Liver (tissue), 9 donors: ENCODE measurements around the gene RPUSD4. TPM values are rescaled to one million over a fixed set of nuclear protein-coding genes. Genes with fewer than 3 reads are reported as not detected.

Source experiments
- DNase-seq: peaks from one replicate; pipeline ENCODE4 v3.0.0-alpha.2; 2017; ENCODE audit warnings: low spot score
- H3K27ac ChIP-seq, 2 donors: one replicate each; pipeline ENCODE4 v1.7.0; 2013; ENCODE audit warnings: inconsistent platforms in 2 of 2, low read length in 2 of 2, control low read depth in 1 of 2, low read depth in 1 of 2, mild to moderate bottlenecking in 1 of 2
- H3K27me3 ChIP-seq, 4 donors: one replicate each; pipeline versions ENCODE4 v1.6.1 to v1.7.0; 2013; ENCODE audit warnings: low read length in 3 of 4, inconsistent platforms in 1 of 4, mild to moderate bottlenecking in 1 of 4, moderate library complexity in 1 of 4; ENCODE audit not compliant: control insufficient read depth in 4 of 4, insufficient read depth in 4 of 4
- H3K36me3 ChIP-seq, 4 donors: one replicate each; pipeline versions ENCODE4 v1.6.1 to v1.7.0; 2013; ENCODE audit warnings: low read length in 3 of 4, mild to moderate bottlenecking in 3 of 4, low read depth in 1 of 4, moderate library complexity in 1 of 4; ENCODE audit not compliant: control insufficient read depth in 4 of 4, insufficient read depth in 3 of 4
- H3K4me1 ChIP-seq, 4 donors: one replicate each; pipeline versions ENCODE4 v1.6.1 to v1.7.0; 2013; ENCODE audit warnings: low read length in 3 of 4, mild to moderate bottlenecking in 3 of 4, moderate library complexity in 1 of 4; ENCODE audit not compliant: control insufficient read depth in 4 of 4, insufficient read depth in 4 of 4
- H3K4me3 ChIP-seq, 3 donors: one replicate each; pipeline versions ENCODE4 v1.6.1 to v1.7.0; 2013; ENCODE audit warnings: low read length in 3 of 3, control low read depth in 1 of 3, low read depth in 1 of 3, mild to moderate bottlenecking in 1 of 3
- H3K9ac ChIP-seq, 2 donors: one replicate each; pipeline ENCODE4 v1.7.0; 2013; ENCODE audit warnings: low read length in 2 of 2, mild to moderate bottlenecking in 2 of 2, moderate library complexity in 2 of 2, control low read depth in 1 of 2, low read depth in 1 of 2
- H3K9me3 ChIP-seq, 4 donors: one replicate each; pipeline versions ENCODE4 v1.6.1 to v1.7.0; 2013; ENCODE audit warnings: low read length in 3 of 4; ENCODE audit not compliant: control insufficient read depth in 4 of 4
- CTCF ChIP-seq: fragments of 150-350 bp; IDR thresholded peaks from 2 replicates; pipeline ENCODE4 v1.5.1; 2017; ENCODE audit warnings: improper control_type of control experiment, low read depth, low read length; ENCODE audit not compliant: missing input control
- EGR1 ChIP-seq, 2 donors: IDR thresholded peaks; 2 replicates each; pipeline ENCODE4 v1.6.1; 2016 to 2018; ENCODE audit warnings: antibody characterized with exemption in 2 of 2, low read depth in 2 of 2
- FOXA1 ChIP-seq: IDR thresholded peaks from 2 replicates; pipeline ENCODE4 v1.6.1; 2016; ENCODE audit warnings: antibody characterized with exemption
- GABPA ChIP-seq, 2 donors: IDR thresholded peaks in 1 of 2; conservative IDR thresholded peaks in 1 of 2; 2 replicates each; pipeline ENCODE4 v1.6.1; 2016; ENCODE audit warnings: antibody characterized with exemption in 2 of 2, mild to moderate bottlenecking in 1 of 2, moderate library complexity in 1 of 2
- HNF4A ChIP-seq, 2 donors: conservative IDR thresholded peaks; 2 replicates each; pipeline ENCODE4 v1.6.1; 2016; ENCODE audit warnings: antibody characterized with exemption in 2 of 2, mild to moderate bottlenecking in 2 of 2
- HNF4G ChIP-seq: IDR thresholded peaks from 2 replicates; pipeline ENCODE4 v1.6.1; 2016; ENCODE audit warnings: antibody characterized with exemption
- JUND ChIP-seq, 2 donors: IDR thresholded peaks; 2 replicates each; pipeline ENCODE4 v1.6.1; 2016; ENCODE audit warnings: antibody characterized with exemption in 2 of 2
- MAX ChIP-seq: IDR thresholded peaks from 2 replicates; pipeline ENCODE4 v1.6.1; 2016; ENCODE audit warnings: antibody characterized with exemption
- NR2F2 ChIP-seq: IDR thresholded peaks from 2 replicates; pipeline ENCODE4 v1.6.1; 2016; ENCODE audit warnings: antibody characterized with exemption
- RAD21 ChIP-seq, 2 donors: IDR thresholded peaks; 2 replicates each; pipeline ENCODE4 v1.6.1; 2016; ENCODE audit warnings: antibody characterized with exemption in 2 of 2, mild to moderate bottlenecking in 2 of 2
- REST ChIP-seq: IDR thresholded peaks from 2 replicates; pipeline ENCODE4 v1.6.1; 2016; ENCODE audit warnings: antibody characterized with exemption, mild to moderate bottlenecking
- RXRA ChIP-seq, 2 donors: IDR thresholded peaks; 2 replicates each; pipeline ENCODE4 v1.6.1; 2017 to 2018; ENCODE audit warnings: antibody characterized with exemption in 2 of 2, mild to moderate bottlenecking in 1 of 2
- SP1 ChIP-seq: IDR thresholded peaks from 2 replicates; pipeline ENCODE4 v1.6.1; 2018; ENCODE audit warnings: antibody characterized with exemption, mild to moderate bottlenecking
- TAF1 ChIP-seq: conservative IDR thresholded peaks from 2 replicates; pipeline ENCODE4 v1.6.1; 2016; ENCODE audit warnings: antibody characterized with exemption, mild to moderate bottlenecking
- YY1 ChIP-seq: IDR thresholded peaks from 2 replicates; pipeline ENCODE4 v1.6.1; 2016; ENCODE audit warnings: antibody characterized with exemption, mild to moderate bottlenecking
- ZBTB33 ChIP-seq: IDR thresholded peaks from 2 replicates; pipeline ENCODE4 v1.6.1; 2016; ENCODE audit warnings: antibody characterized with exemption
- WGBS: extraction: QIAGEN DNeasy Blood & Tissue Kit; methylation state at CpG from one replicate; pipeline ENCODE4 v1.1.7; 2013; 5-methylcytosine and 5-hydroxymethylcytosine counted together
- polyA plus RNA-seq, 2 donors: library from polyadenylated mRNA; stranded (reverse) in 1 of 2; unstranded in 1 of 2; fragments of 200-250 nt in 1 of 2; fragments of >200 nt in 1 of 2; fragmentation: Nextera tagmentation in 1 of 2; extraction: Ambion mirVana in 1 of 2; gene quantifications; one replicate each; pipeline versions ENCODE4 v1.2.1 to v1.2.3, GENCODE V29; 2013 to 2015
- total RNA-seq, 2 donors: library from RNA; depleted of rRNA; stranded (reverse); fragments of >200 nt; gene quantifications; one replicate each; pipeline ENCODE4 v1.2.3, GENCODE V29; 2014
- donor health status: healthy.
- donor health status: healthy.
- donor health status: healthy.
- donor health status: healthy.
- donor health status: healthy.

The RPUSD4 gene
- total RNA-seq (10 to 100 TPM; 20.5 to 23.7 TPM), polyA plus RNA-seq (10 to 100 TPM in 1 of 2 donors, 1 to 10 TPM in 1; 9.4 to 13.8 TPM)

GRCh38 chr11:126211236-126212088 lies at the start of gene RPUSD4, which contains the start of gene FAM118B:
Gene RPUSD4, minus strand, starts transcription at chr11:126211650. Its CDS starts 12 bp downstream, at chr11:126211638.
Gene FAM118B, plus strand, starts transcription at chr11:126211782. Its CDS starts 23,220 bp downstream, at chr11:126235002.
- H3K9me3 ChIP-seq: no peaks in the 10 kb centered on the region
- peaks cover 3 to 31% (median 27%) of the 10 kb centered on the region in 4 donors for H3K4me1 ChIP-seq
- H3K27me3 ChIP-seq: no peaks in the 10 kb centered on the region
- peaks cover 2 to 14% (median 11%) of the 10 kb centered on the region in 4 donors for H3K36me3 ChIP-seq
- peak within 1 kb of the TSS; percentile 10 to 63 for H3K27ac ChIP-seq
- under 1% methylated on average over 62 of the region's 62 CpGs for WGBS
- peak; percentile 99 for DNase-seq
- TF ChIP-seq ZBTB33 (no peak), GABPA (IDR thresholded peaks at IDR 0.05 in 1 of 2, conservative IDR thresholded peaks at IDR 0.05 in 1 of 2) (peak in 1 of 2 donors; percentile 74), TAF1 (peak; percentile 89), EGR1 (IDR thresholded peaks at IDR 0.05; ENCODE audit: low read depth in 2 of 2) (peak in 1 of 2 donors; percentile 68), SP1 (peak; percentile 56), YY1 (peak; percentile 99), MAX (peak; percentile 88), REST (peak; percentile 13), NR2F2 (no peak), JUND (IDR thresholded peaks at IDR 0.05) (peak in 1 of 2 donors; percentile 18), FOXA1 (no peak), RXRA (IDR thresholded peaks at IDR 0.05) (no peak), HNF4A (conservative IDR thresholded peaks at IDR 0.05) (no peak), CTCF (no peak), HNF4G (no peak), RAD21 (IDR thresholded peaks at IDR 0.05) (peak in 1 of 2 donors; percentile 33)
- H3K9ac ChIP-seq: peak within 1 kb of the TSS; percentile 61 to 79
- peak within 1 kb of the TSS; percentile 66 to 94 (median 85) for H3K4me3 ChIP-seq
